ENCODE results near the gene CREB3L4. TPM values are rescaled to one million over a fixed set of nuclear protein-coding genes. Genes with fewer than 3 reads are reported as not detected.
A peak's percentile ranks its signal among the peaks of the same experiment; 100 is the strongest.

The CREB3L4 gene
- total RNA-seq, 1 experiment from 2014 or later, result 14.7 TPM

DNA sequence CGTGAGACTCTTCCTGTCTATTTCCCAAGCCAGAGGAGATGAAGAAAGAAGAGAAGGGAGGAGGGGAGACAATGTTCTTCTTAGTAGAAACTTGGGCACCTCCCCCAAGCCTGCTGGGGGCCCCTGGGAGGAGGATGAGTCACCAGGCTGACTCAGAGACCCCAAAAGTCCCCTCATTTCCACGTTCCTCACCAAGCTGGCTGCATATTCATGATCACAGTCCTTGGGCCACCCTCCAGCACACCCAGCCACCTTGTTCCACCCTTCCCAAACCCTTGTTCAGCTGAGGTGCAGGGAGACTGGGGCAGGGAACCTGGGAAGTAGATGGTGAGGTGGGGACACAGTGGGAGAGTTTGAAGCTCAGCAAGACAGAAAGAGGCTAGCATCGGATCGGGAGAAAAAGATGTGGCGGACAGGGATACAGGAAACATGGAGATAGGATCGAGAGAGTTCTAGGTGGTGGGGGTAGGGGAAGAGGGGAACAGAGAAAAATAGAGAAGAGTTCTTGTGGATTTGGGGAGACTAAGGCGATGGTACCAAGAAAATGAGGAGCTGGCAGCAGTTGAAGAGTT, 17.7 kb downstream of the CREB3L4 start:
- Mint-ChIP-seq H3K4me1 (ENCODE audit: insufficient read depth, unreplicated experiment) (peaks cover 29% of the 10 kb centered on the region), H3K9me3 (ENCODE audit: unreplicated experiment) (no peaks in the 10 kb centered on the region), H3K27me3 (ENCODE audit: insufficient read depth, unreplicated experiment) (no peaks in the 10 kb centered on the region), H3K27ac (ENCODE audit: low read depth, unreplicated experiment) (peak overlapping the region; percentile 78), H3K4me3 (ENCODE audit: unreplicated experiment) (peak overlapping the region; percentile 87), H3K36me3 (ENCODE audit: insufficient read depth, unreplicated experiment) (peaks cover 21% of the 10 kb centered on the region)
- intact Hi-C loops (cut with micrococcal nuclease), result loop anchor here (5.0 kb wide), 2 partner anchors 38 to 368 kb away; partner anchors contain the start of genes DENND4B and S100A14
- POLR2A ChIA-PET, result interaction anchor here (0.5 to 13.2 kb wide), 26 partner anchors 8 to 441 kb away, joined by 3 to 358 read pairs (median 5); partner anchors contain the start of genes CHTOP, CREB3L4, CRTC2 and DENND4B
- CTCF ChIA-PET, result interaction anchor here (0.7 to 7.8 kb wide), 19 partner anchors 9 to 630 kb away, joined by 3 to 80 read pairs (median 7); partner anchors contain the start of genes CREB3L4, DENND4B, GATAD2B and JTB
- no TSS peak for BruUV-seq (replicated peaks)
- TF ChIP-seq, protein P1, sequence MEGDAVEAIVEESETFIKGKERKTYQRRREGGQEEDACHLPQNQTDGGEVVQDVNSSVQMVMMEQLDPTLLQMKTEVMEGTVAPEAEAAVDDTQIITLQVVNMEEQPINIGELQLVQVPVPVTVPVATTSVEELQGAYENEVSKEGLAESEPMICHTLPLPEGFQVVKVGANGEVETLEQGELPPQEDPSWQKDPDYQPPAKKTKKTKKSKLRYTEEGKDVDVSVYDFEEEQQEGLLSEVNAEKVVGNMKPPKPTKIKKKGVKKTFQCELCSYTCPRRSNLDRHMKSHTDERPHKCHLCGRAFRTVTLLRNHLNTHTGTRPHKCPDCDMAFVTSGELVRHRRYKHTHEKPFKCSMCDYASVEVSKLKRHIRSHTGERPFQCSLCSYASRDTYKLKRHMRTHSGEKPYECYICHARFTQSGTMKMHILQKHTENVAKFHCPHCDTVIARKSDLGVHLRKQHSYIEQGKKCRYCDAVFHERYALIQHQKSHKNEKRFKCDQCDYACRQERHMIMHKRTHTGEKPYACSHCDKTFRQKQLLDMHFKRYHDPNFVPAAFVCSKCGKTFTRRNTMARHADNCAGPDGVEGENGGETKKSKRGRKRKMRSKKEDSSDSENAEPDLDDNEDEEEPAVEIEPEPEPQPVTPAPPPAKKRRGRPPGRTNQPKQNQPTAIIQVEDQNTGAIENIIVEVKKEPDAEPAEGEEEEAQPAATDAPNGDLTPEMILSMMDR (IDR thresholded peaks at IDR 0.05; ENCODE audit: unreplicated experiment), result no peak
- peak; percentile 77 for DNase-seq (ENCODE audit: unreplicated experiment)

DNA sequence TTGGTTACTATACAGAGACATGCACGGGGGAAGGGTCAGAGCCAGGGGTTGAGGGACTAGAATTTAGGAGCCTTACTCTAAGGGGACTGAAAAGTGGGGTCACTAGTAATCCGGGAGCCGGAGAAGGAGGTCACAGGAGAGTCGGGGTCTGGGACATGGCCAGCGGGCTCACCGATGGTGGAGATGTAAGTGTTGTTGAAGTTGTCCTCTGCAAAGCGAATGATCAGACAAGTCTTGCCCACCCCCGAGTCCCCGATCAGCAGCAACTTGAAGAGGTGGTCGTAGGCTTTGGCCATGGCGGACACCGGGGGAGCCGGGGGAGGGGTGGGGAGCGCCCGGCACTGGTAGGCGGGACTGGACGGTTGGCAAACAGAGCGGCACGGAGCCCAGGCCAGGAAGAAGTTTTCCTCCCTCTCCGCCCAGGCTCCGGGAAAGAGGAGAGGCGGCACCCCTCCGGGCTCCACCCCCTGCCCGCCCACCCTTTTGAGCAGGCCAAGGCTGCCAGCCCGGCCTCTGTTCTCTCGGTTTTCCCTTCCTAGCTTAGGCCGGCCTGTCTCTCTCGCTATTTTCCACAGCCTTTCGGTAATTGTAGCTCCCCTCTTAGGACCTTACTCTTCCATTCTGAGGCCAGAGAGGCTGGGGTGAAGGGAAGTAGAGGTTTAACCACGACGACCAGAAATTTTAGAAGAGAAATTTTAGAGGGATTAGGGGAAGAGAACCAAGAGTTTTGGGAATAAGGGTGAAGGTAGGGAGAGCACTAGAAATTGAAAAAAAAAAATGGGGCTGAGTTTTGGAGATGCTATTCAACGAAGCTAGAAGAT, 18.4 kb downstream of the CREB3L4 start, which contains the start of gene RAB13:
Gene RAB13, minus strand, starts transcription at position 399 of the 821 bp plus-strand sequence. Its CDS starts 103 bp downstream, at position 296.
- intact Hi-C loops (cut with micrococcal nuclease), result loop anchor here (1.0 to 5.0 kb wide), 13 partner anchors 19 to 477 kb away; partner anchors contain the start of genes CREB3L4, CRTC2, DENND4B and GATAD2B
- TF ChIP-seq, protein P1 (IDR thresholded peaks at IDR 0.05; ENCODE audit: unreplicated experiment), result no peak
- peak; percentile 96 for DNase-seq (ENCODE audit: unreplicated experiment)
- no peaks in the 10 kb centered on the region for H3K9me3 Mint-ChIP-seq (ENCODE audit: unreplicated experiment)
- peaks cover 25% of the 10 kb centered on the region for H3K36me3 Mint-ChIP-seq (ENCODE audit: insufficient read depth, unreplicated experiment)
- ChIA-PET POLR2A (interaction anchor here (0.5 to 13.2 kb wide), 40 partner anchors 8 to 475 kb away, joined by 3 to 358 read pairs (median 4); partner anchors contain the start of genes CHTOP, CREB3L4, CRTC2 and DENND4B), CTCF (interaction anchor here (0.6 to 7.8 kb wide), 59 partner anchors 9 to 1480 kb away, joined by 3 to 80 read pairs (median 5); partner anchors contain the start of genes CREB3L4, CRTC2, DENND4B and GATAD2B)
- no TSS peak for BruUV-seq (replicated peaks)
- peaks cover 32% of the 10 kb centered on the region for H3K4me1 Mint-ChIP-seq (ENCODE audit: insufficient read depth, unreplicated experiment)
- H3K4me3 Mint-ChIP-seq (ENCODE audit: unreplicated experiment), result peak within 1 kb of the TSS; percentile 87
- peak within 1 kb of the TSS; percentile 78 for H3K27ac Mint-ChIP-seq (ENCODE audit: low read depth, unreplicated experiment)
- H3K27me3 Mint-ChIP-seq (ENCODE audit: insufficient read depth, unreplicated experiment), result no peaks in the 10 kb centered on the region

DNA sequence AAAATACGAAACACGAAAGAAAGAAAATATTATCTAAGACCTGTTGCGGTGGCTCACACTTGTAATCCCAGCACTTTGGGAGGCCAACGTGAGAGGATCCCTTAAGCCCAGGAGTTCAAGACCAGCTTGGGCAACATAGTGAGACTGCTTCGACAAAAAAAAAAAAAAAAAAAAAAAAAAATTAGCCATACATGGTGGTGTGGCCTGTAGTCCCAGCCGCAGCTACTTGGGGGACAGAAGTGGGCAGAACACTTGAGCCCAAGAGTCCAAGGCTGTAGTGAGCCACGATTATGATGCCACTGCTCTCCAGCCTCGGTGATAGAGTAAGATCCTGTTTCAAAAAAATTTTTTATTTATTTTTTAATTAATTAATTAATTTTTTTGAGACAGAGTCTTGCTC, 19.9 kb downstream of the CREB3L4 start:
- H3K4me3 Mint-ChIP-seq (ENCODE audit: unreplicated experiment), result no peak overlapping the region
- BruUV-seq (replicated peaks), result no TSS peak
- intact Hi-C loops (cut with micrococcal nuclease), result loop anchor here (2.0 to 5.0 kb wide), 4 partner anchors 29 to 370 kb away; partner anchors contain the start of genes CRTC2, DENND4B, GATAD2B and S100A14
- POLR2A ChIA-PET, result interaction anchor here (0.7 to 13.2 kb wide), 11 partner anchors 12 to 416 kb away, joined by 3 to 358 read pairs (median 15); partner anchors contain the start of genes CREB3L4, CRTC2, DENND4B and GATAD2B
- no peaks in the 10 kb centered on the region for H3K9me3 Mint-ChIP-seq (ENCODE audit: unreplicated experiment)
- peaks cover 32% of the 10 kb centered on the region for H3K36me3 Mint-ChIP-seq (ENCODE audit: insufficient read depth, unreplicated experiment)
- TF ChIP-seq, protein P1 (IDR thresholded peaks at IDR 0.05; ENCODE audit: unreplicated experiment), result no peak
- no peak for DNase-seq (ENCODE audit: unreplicated experiment)
- H3K27ac Mint-ChIP-seq (ENCODE audit: low read depth, unreplicated experiment), result no peak overlapping the region
- peaks cover 44% of the 10 kb centered on the region for H3K4me1 Mint-ChIP-seq (ENCODE audit: insufficient read depth, unreplicated experiment)
- H3K27me3 Mint-ChIP-seq (ENCODE audit: insufficient read depth, unreplicated experiment), result no peaks in the 10 kb centered on the region
- CTCF ChIA-PET, result interaction anchor here (0.6 to 7.8 kb wide), 31 partner anchors 11 to 504 kb away, joined by 3 to 80 read pairs (median 5); partner anchors contain the start of genes CREB3L4, DENND4B, GATAD2B and JTB
